Peyer's patch (tissue), 4 donors: Measurements from ENCODE around the gene FKBP15.

Experiments
- POLR2A ChIP-seq, 2 donors: fragments of 450-650 bp; IDR thresholded peaks; one replicate each; pipeline ENCODE4 v1.5.1; 2017; ENCODE audit warnings: antibody characterized with exemption in 2 of 2, mild to moderate bottlenecking in 2 of 2, moderate library complexity in 2 of 2
- TF ChIP-seq, protein P1 (sequence below), 6 experiments: fragments of 450-650 bp in 4 of 6; fragments of 200-600 bp in 2 of 6; sonication (generic) in 1 of 6; IDR thresholded peaks; one replicate each; pipeline ENCODE4 v1.5.1; 2017 to 2019; ENCODE audit warnings: antibody characterized with exemption in 6 of 6, mild to moderate bottlenecking in 3 of 6, moderate library complexity in 1 of 6

DNA sequence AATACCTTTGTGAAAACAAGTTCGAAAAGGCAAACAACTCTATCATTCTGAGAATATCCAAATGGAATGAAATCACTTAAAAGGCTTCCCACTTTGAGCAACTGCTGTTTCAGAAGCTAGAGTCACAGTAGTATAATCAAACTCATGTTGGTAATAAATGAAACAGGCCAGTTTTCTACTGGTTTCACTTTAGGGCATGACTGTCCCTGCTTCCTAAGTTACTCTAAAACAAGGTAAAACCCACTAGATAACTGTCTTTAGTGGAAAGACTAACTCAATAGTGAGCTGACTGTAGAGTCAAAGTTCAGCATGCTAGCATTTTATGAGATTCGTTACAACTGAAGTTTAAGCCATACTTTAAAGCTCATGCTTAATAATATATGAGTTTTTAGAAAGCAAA lies 48.3 kb upstream of the FKBP15 start:
- no peak for TF ChIP-seq POLR2A (IDR thresholded peaks at IDR 0.05)
- TF ChIP-seq, protein P1, sequence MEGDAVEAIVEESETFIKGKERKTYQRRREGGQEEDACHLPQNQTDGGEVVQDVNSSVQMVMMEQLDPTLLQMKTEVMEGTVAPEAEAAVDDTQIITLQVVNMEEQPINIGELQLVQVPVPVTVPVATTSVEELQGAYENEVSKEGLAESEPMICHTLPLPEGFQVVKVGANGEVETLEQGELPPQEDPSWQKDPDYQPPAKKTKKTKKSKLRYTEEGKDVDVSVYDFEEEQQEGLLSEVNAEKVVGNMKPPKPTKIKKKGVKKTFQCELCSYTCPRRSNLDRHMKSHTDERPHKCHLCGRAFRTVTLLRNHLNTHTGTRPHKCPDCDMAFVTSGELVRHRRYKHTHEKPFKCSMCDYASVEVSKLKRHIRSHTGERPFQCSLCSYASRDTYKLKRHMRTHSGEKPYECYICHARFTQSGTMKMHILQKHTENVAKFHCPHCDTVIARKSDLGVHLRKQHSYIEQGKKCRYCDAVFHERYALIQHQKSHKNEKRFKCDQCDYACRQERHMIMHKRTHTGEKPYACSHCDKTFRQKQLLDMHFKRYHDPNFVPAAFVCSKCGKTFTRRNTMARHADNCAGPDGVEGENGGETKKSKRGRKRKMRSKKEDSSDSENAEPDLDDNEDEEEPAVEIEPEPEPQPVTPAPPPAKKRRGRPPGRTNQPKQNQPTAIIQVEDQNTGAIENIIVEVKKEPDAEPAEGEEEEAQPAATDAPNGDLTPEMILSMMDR (IDR thresholded peaks at IDR 0.05) = no peak
